NT2/D1 (cell line): ENCODE measurements around the gene HEXB.

Experiments used
- SUZ12 ChIP-seq: IDR thresholded peaks from 2 replicates; pipeline ENCODE4 v1.6.1; 2011; ENCODE audit not compliant: insufficient read length, insufficient read depth; ENCODE audit errors: extremely low read depth
- YY1 ChIP-seq: IDR thresholded peaks from 2 replicates; pipeline ENCODE4 v1.6.1; 2011; ENCODE audit not compliant: insufficient read length, insufficient read depth

- TF ChIP-seq YY1 (no peak), SUZ12 (no peak)
Observed at GRCh38 chr5:74652576-74652975, 32.5 kb upstream of the HEXB start.
